A549 (cell line): Measurements from ENCODE around the gene GGPS1.

ENCODE experiments used
- CTCF ChIP-seq: fragments of >200 bp; sonication (Bioruptor Twin); formaldehyde crosslinking; IDR thresholded peaks from 3 replicates; pipeline ENCODE4 v1.5.1; 2016
- MYC ChIP-seq: IDR thresholded peaks from 2 replicates; pipeline ENCODE4 v1.6.1; 2012; ENCODE audit warnings: mild to moderate bottlenecking, inconsistent platforms, low read length, improper control_type of control experiment, borderline replicate concordance
- RCOR1 ChIP-seq: fragments of 150-350 bp; IDR thresholded peaks from 2 replicates; pipeline ENCODE4 v1.6.1; 2014; ENCODE audit warnings: antibody characterized with exemption, low read length, low read depth

GRCh38 chr1:235369802-235370201 is 41.4 kb downstream of the GGPS1 start:
- TF ChIP-seq RCOR1 (no peak), CTCF (no peak), MYC (no peak)
